ENCODE data around the gene CTBP2. TPM values are rescaled to one million over a fixed set of nuclear protein-coding genes. Genes with fewer than 3 reads are reported as not detected.

The CTBP2 gene
- total RNA-seq, 1 donor from 2014 or later: 0.16 TPM

GRCh38 chr10:125096975-125097374, 63.4 kb downstream of the CTBP2 start:
- no peaks in the 10 kb centered on the region for H3K36me3 Mint-ChIP-seq (ENCODE audit: low read depth)
- H3K9me3 Mint-ChIP-seq: no peaks in the 10 kb centered on the region
- H3K27ac Mint-ChIP-seq: no peak overlapping the region
- no peaks in the 10 kb centered on the region for H3K27me3 Mint-ChIP-seq
- no peaks in the 10 kb centered on the region for H3K4me1 Mint-ChIP-seq
- intact Hi-C loops (cut with micrococcal nuclease): no loop called here
- H3K4me3 Mint-ChIP-seq: no peak overlapping the region
- no peak for DNase-seq

GRCh38 chr10:125096371-125096770, 64.0 kb downstream of the CTBP2 start:
- Mint-ChIP-seq H3K9me3 (no peaks in the 10 kb centered on the region), H3K4me3 (no peak overlapping the region), H3K4me1 (no peaks in the 10 kb centered on the region), H3K27ac (no peak overlapping the region), H3K36me3 (ENCODE audit: low read depth) (no peaks in the 10 kb centered on the region), H3K27me3 (no peaks in the 10 kb centered on the region)
- DNase-seq: no peak
- intact Hi-C loops (cut with micrococcal nuclease): no loop called here

GRCh38 chr10:125095776-125096175, 64.6 kb downstream of the CTBP2 start:
- no peak overlapping the region for H3K4me3 Mint-ChIP-seq
- no peak overlapping the region for H3K27ac Mint-ChIP-seq
- no peaks in the 10 kb centered on the region for H3K27me3 Mint-ChIP-seq
- H3K9me3 Mint-ChIP-seq: no peaks in the 10 kb centered on the region
- no peaks in the 10 kb centered on the region for H3K4me1 Mint-ChIP-seq
- no peaks in the 10 kb centered on the region for H3K36me3 Mint-ChIP-seq (ENCODE audit: low read depth)
- intact Hi-C loops (cut with micrococcal nuclease): no loop called here
- no peak for DNase-seq

- intact Hi-C loops (cut with micrococcal nuclease): no loop called here
- H3K27me3 Mint-ChIP-seq: no peaks in the 10 kb centered on the region
- no peaks in the 10 kb centered on the region for H3K36me3 Mint-ChIP-seq (ENCODE audit: low read depth)
- no peak for DNase-seq
- H3K4me1 Mint-ChIP-seq: no peaks in the 10 kb centered on the region
- H3K9me3 Mint-ChIP-seq: no peaks in the 10 kb centered on the region
- H3K27ac Mint-ChIP-seq: no peak overlapping the region
- H3K4me3 Mint-ChIP-seq: no peak overlapping the region
Measured at GRCh38 chr10:125095228-125095627, 65.1 kb downstream of the CTBP2 start.

GRCh38 chr10:125094806-125095205, 65.6 kb downstream of the CTBP2 start:
- intact Hi-C loops (cut with micrococcal nuclease): no loop called here
- no peak for DNase-seq
- Mint-ChIP-seq H3K36me3 (ENCODE audit: low read depth) (no peaks in the 10 kb centered on the region), H3K27ac (no peak overlapping the region), H3K9me3 (no peaks in the 10 kb centered on the region), H3K4me3 (no peak overlapping the region), H3K4me1 (no peaks in the 10 kb centered on the region), H3K27me3 (no peaks in the 10 kb centered on the region)

GRCh38 chr10:125093974-125094705, 66.2 kb downstream of the CTBP2 start:
- DNase-seq: no peak
- intact Hi-C loops (cut with micrococcal nuclease): no loop called here
- H3K4me3 Mint-ChIP-seq: no peak overlapping the region
- no peaks in the 10 kb centered on the region for H3K27me3 Mint-ChIP-seq
- H3K9me3 Mint-ChIP-seq: no peaks in the 10 kb centered on the region
- H3K4me1 Mint-ChIP-seq: no peaks in the 10 kb centered on the region
- H3K36me3 Mint-ChIP-seq (ENCODE audit: low read depth): no peaks in the 10 kb centered on the region
- H3K27ac Mint-ChIP-seq: no peak overlapping the region

- Mint-ChIP-seq H3K27ac (no peak overlapping the region), H3K9me3 (no peaks in the 10 kb centered on the region), H3K4me1 (no peaks in the 10 kb centered on the region), H3K27me3 (no peaks in the 10 kb centered on the region), H3K4me3 (no peak overlapping the region), H3K36me3 (ENCODE audit: low read depth) (no peaks in the 10 kb centered on the region)
- intact Hi-C loops (cut with micrococcal nuclease): no loop called here
- no peak for DNase-seq
Measured at GRCh38 chr10:125093199-125093973, 67.0 kb downstream of the CTBP2 start.

GRCh38 chr10:125092564-125093031, 67.8 kb downstream of the CTBP2 start:
- intact Hi-C loops (cut with micrococcal nuclease): no loop called here
- no peaks in the 10 kb centered on the region for H3K27me3 Mint-ChIP-seq
- no peaks in the 10 kb centered on the region for H3K36me3 Mint-ChIP-seq (ENCODE audit: low read depth)
- H3K27ac Mint-ChIP-seq: no peak overlapping the region
- no peak overlapping the region for H3K4me3 Mint-ChIP-seq
- DNase-seq: no peak
- H3K4me1 Mint-ChIP-seq: no peaks in the 10 kb centered on the region
- H3K9me3 Mint-ChIP-seq: no peaks in the 10 kb centered on the region

- no peaks in the 10 kb centered on the region for H3K4me1 Mint-ChIP-seq
- intact Hi-C loops (cut with micrococcal nuclease): no loop called here
- no peak for DNase-seq
- no peak overlapping the region for H3K27ac Mint-ChIP-seq
- H3K36me3 Mint-ChIP-seq (ENCODE audit: low read depth): no peaks in the 10 kb centered on the region
- no peak overlapping the region for H3K4me3 Mint-ChIP-seq
- H3K9me3 Mint-ChIP-seq: no peaks in the 10 kb centered on the region
- H3K27me3 Mint-ChIP-seq: no peaks in the 10 kb centered on the region
Measured at GRCh38 chr10:125091891-125092290, 68.5 kb downstream of the CTBP2 start.

GRCh38 chr10:125089469-125089868, 70.9 kb downstream of the CTBP2 start:
- Mint-ChIP-seq H3K4me3 (no peak overlapping the region), H3K9me3 (no peaks in the 10 kb centered on the region), H3K27me3 (no peaks in the 10 kb centered on the region), H3K27ac (no peak overlapping the region), H3K4me1 (no peaks in the 10 kb centered on the region), H3K36me3 (ENCODE audit: low read depth) (no peaks in the 10 kb centered on the region)
- intact Hi-C loops (cut with micrococcal nuclease): no loop called here
- DNase-seq: no peak

GRCh38 chr10:125087897-125088215, 72.5 kb downstream of the CTBP2 start:
- H3K4me1 Mint-ChIP-seq: no peaks in the 10 kb centered on the region

GRCh38 chr10:125087191-125087896, 73.0 kb downstream of the CTBP2 start:
- Mint-ChIP-seq H3K4me1 (no peaks in the 10 kb centered on the region), H3K4me3 (no peak overlapping the region), H3K9me3 (no peaks in the 10 kb centered on the region), H3K27me3 (no peaks in the 10 kb centered on the region), H3K36me3 (ENCODE audit: low read depth) (no peaks in the 10 kb centered on the region), H3K27ac (no peak overlapping the region)
- DNase-seq: no peak
- intact Hi-C loops (cut with micrococcal nuclease): no loop called here

More at GRCh38 chr10:125087897-125088215, 72.5 kb downstream of the CTBP2 start:
- Mint-ChIP-seq H3K27me3 (no peaks in the 10 kb centered on the region), H3K4me3 (no peak overlapping the region), H3K9me3 (no peaks in the 10 kb centered on the region), H3K36me3 (ENCODE audit: low read depth) (no peaks in the 10 kb centered on the region), H3K27ac (no peak overlapping the region)
- no peak for DNase-seq
- intact Hi-C loops (cut with micrococcal nuclease): no loop called here

GRCh38 chr10:125086691-125087090, 73.7 kb downstream of the CTBP2 start:
- Mint-ChIP-seq H3K4me1 (no peaks in the 10 kb centered on the region), H3K27ac (no peak overlapping the region), H3K4me3 (no peak overlapping the region), H3K36me3 (ENCODE audit: low read depth) (no peaks in the 10 kb centered on the region), H3K9me3 (no peaks in the 10 kb centered on the region), H3K27me3 (no peaks in the 10 kb centered on the region)
- intact Hi-C loops (cut with micrococcal nuclease): no loop called here
- no peak for DNase-seq

Measured in activated CD4-positive, alpha-beta T cell treated with anti-CD3 and anti-CD28 coated beads, Interleukin-2, amount 10 ng/mL, durations not matched to agents 24 days and 14 days (primary cell).